Fibroblast of pulmonary artery (primary cell): ENCODE measurements around the gene COPS9.

Experiments
- DNase-seq: peaks from one replicate; pipeline ENCODE4 v3.0.0-alpha.2; 2010; ENCODE audit warnings: low read depth
- H3K4me3 ChIP-seq: replicated peaks from 2 replicates; pipeline ENCODE4 v1.5.1; 2011; ENCODE audit warnings: low read depth, mild to moderate bottlenecking, control low read depth, low read length, moderate library complexity
- CTCF ChIP-seq: IDR thresholded peaks from 2 replicates; pipeline ENCODE4 v1.5.1; 2011; ENCODE audit warnings: mild to moderate bottlenecking, control low read depth, low read length, inconsistent platforms; ENCODE audit errors: missing control alignments

The COPS9 gene

GRCh38 chr2:240166191-240166590, 30.1 kb upstream of the COPS9 start:
- no peak for DNase-seq
- no peak for TF ChIP-seq CTCF
- no peak overlapping the region for H3K4me3 ChIP-seq

GRCh38 chr2:240165661-240166060, 29.6 kb upstream of the COPS9 start:
- H3K4me3 ChIP-seq = no peak overlapping the region
- no peak for DNase-seq
- no peak for TF ChIP-seq CTCF

GRCh38 chr2:240165034-240165433, 28.9 kb upstream of the COPS9 start:
- DNase-seq = no peak
- no peak for TF ChIP-seq CTCF
- H3K4me3 ChIP-seq = no peak overlapping the region

GRCh38 chr2:240164586-240164985, 28.5 kb upstream of the COPS9 start:
- no peak overlapping the region for H3K4me3 ChIP-seq
- no peak for DNase-seq
- TF ChIP-seq CTCF = no peak

GRCh38 chr2:240163844-240164574, 27.9 kb upstream of the COPS9 start:
- H3K4me3 ChIP-seq = no peak overlapping the region
- no peak for DNase-seq
- no peak for TF ChIP-seq CTCF

GRCh38 chr2:240162939-240163714, 27.0 kb upstream of the COPS9 start:
- no peak for DNase-seq
- no peak for TF ChIP-seq CTCF
- H3K4me3 ChIP-seq = no peak overlapping the region
